Trophoblast cell (in vitro differentiated cells and primary cell): ENCODE measurements around the gene B3GALT2.

ENCODE experiments used
- DNase-seq, 2 donors: peaks; one replicate each; pipeline ENCODE4 v3.0.0-alpha.2; 2016
- H2AFZ ChIP-seq: 2 replicates; pipeline ENCODE4 v1.6.1; 2013; ENCODE audit warnings: low read length, moderate library complexity, mild to moderate bottlenecking; ENCODE audit not compliant: insufficient read depth, poor library complexity
- H2AK5ac ChIP-seq: 2 replicates; pipeline ENCODE4 v1.6.1; 2013; ENCODE audit warnings: mild to moderate bottlenecking, low read length
- H2BK120ac ChIP-seq: 2 replicates; pipeline ENCODE4 v1.6.1; 2013; ENCODE audit warnings: low read length, mild to moderate bottlenecking, moderate library complexity; ENCODE audit not compliant: insufficient read depth, poor library complexity
- H2BK12ac ChIP-seq: 2 replicates; pipeline ENCODE4 v1.6.1; 2013; ENCODE audit warnings: mild to moderate bottlenecking, low read length, moderate library complexity
- H2BK5ac ChIP-seq: 2 replicates; pipeline ENCODE4 v1.6.1; 2013; ENCODE audit warnings: low read length, low read depth, moderate library complexity, mild to moderate bottlenecking; ENCODE audit not compliant: poor library complexity
- H3K14ac ChIP-seq: 2 replicates; pipeline ENCODE4 v1.6.1; 2013; ENCODE audit warnings: mild to moderate bottlenecking, low read length
- H3K18ac ChIP-seq: 2 replicates; pipeline ENCODE4 v1.6.1; 2013; ENCODE audit warnings: mild to moderate bottlenecking, low read length
- H3K23ac ChIP-seq: 2 replicates; pipeline ENCODE4 v1.6.1; 2013; ENCODE audit warnings: low read length
- H3K27ac ChIP-seq: 2 replicates; pipeline ENCODE4 v1.5.1; 2013; ENCODE audit warnings: low read depth, mild to moderate bottlenecking, inconsistent platforms, low read length, moderate library complexity
- H3K27me3 ChIP-seq: 2 replicates; pipeline ENCODE4 v1.6.1; 2013; ENCODE audit warnings: inconsistent platforms, mild to moderate bottlenecking, low read length, moderate library complexity; ENCODE audit not compliant: insufficient read depth
- H3K36me3 ChIP-seq, 2 experiments: 1 replicate in 1 of 2; 2 replicates in 1 of 2; pipeline ENCODE4 v1.6.1; 2013; ENCODE audit warnings: low read length in 2 of 2, mild to moderate bottlenecking in 2 of 2, moderate library complexity in 1 of 2; ENCODE audit not compliant: insufficient read depth in 2 of 2, control insufficient read depth in 1 of 2
- H3K4ac ChIP-seq: 2 replicates; pipeline ENCODE4 v1.6.1; 2013; ENCODE audit warnings: low read depth, mild to moderate bottlenecking, low read length, moderate library complexity
- H3K4me1 ChIP-seq, 2 experiments: 1 replicate in 1 of 2; 2 replicates in 1 of 2; pipeline ENCODE4 v1.6.1; 2013; ENCODE audit warnings: low read length in 2 of 2, mild to moderate bottlenecking in 2 of 2, moderate library complexity in 1 of 2; ENCODE audit not compliant: insufficient read depth in 2 of 2, control insufficient read depth in 1 of 2
- H3K4me2 ChIP-seq: 2 replicates; pipeline ENCODE4 v1.6.1; 2013; ENCODE audit warnings: inconsistent platforms, mild to moderate bottlenecking, low read length, moderate library complexity
- H3K4me3 ChIP-seq: 2 replicates; pipeline ENCODE4 v1.5.1; 2013; ENCODE audit warnings: mild to moderate bottlenecking, low read depth, low read length, inconsistent platforms
- H3K79me1 ChIP-seq: one replicate; pipeline ENCODE4 v1.6.1; 2013; ENCODE audit warnings: low read length
- H3K79me2 ChIP-seq: 2 replicates; pipeline ENCODE4 v1.6.1; 2013; ENCODE audit warnings: low read length, mild to moderate bottlenecking; ENCODE audit not compliant: control insufficient read depth, insufficient read depth, poor library complexity
- H3K9ac ChIP-seq: 2 replicates; pipeline ENCODE4 v1.6.1; 2013; ENCODE audit warnings: mild to moderate bottlenecking, low read length
- H3K9me3 ChIP-seq: 2 replicates; pipeline ENCODE4 v1.6.1; 2013; ENCODE audit warnings: low read depth, mild to moderate bottlenecking, control low read depth, inconsistent platforms, low read length; ENCODE audit not compliant: insufficient read depth
- H4K12ac ChIP-seq: 2 replicates; pipeline ENCODE4 v1.6.1; 2013; ENCODE audit warnings: low read depth, mild to moderate bottlenecking, low read length, moderate library complexity
- H4K8ac ChIP-seq: 2 replicates; pipeline ENCODE4 v1.6.1; 2013; ENCODE audit warnings: low read depth, mild to moderate bottlenecking, low read length, moderate library complexity
- H4K91ac ChIP-seq: one replicate; pipeline ENCODE4 v1.6.1; 2013; ENCODE audit warnings: low read depth, mild to moderate bottlenecking, low read length, moderate library complexity
- WGBS: extraction: QIAGEN DNeasy Blood & Tissue Kit; methylation state at CpG from one replicate; pipeline ENCODE4 v1.1.7; 2013; ENCODE audit warnings: missing lambda C conversion rate; ENCODE audit not compliant: insufficient read length, insufficient coverage; ENCODE audit errors: extremely low coverage; 5-methylcytosine and 5-hydroxymethylcytosine counted together

B3GALT2 gene

GRCh38 chr1:193142409-193142808, 44.0 kb downstream of the B3GALT2 start:
- H3K79me2 ChIP-seq, result no peaks in the 10 kb centered on the region
- no peak overlapping the region for H2AK5ac ChIP-seq
- no peak overlapping the region for H3K27ac ChIP-seq
- no peak overlapping the region for H4K12ac ChIP-seq
- DNase-seq, result no peak
- no peak overlapping the region for H3K14ac ChIP-seq
- no peaks in the 10 kb centered on the region for H3K9me3 ChIP-seq
- no peak overlapping the region for H3K23ac ChIP-seq
- no peak overlapping the region for H3K18ac ChIP-seq
- no CpG with 5 or more reads among the region's 2 CpGs for whole genome bisulfite sequencing
- no peak overlapping the region for H2BK5ac ChIP-seq
- no peak overlapping the region for H2AFZ ChIP-seq
- no peak overlapping the region for H2BK12ac ChIP-seq
- no peak overlapping the region for H4K8ac ChIP-seq
- no peaks in the 10 kb centered on the region for H3K27me3 ChIP-seq
- H3K4me3 ChIP-seq, result no peak overlapping the region
- H4K91ac ChIP-seq, result no peak overlapping the region
- no peak overlapping the region for H3K4ac ChIP-seq
- H3K4me1 ChIP-seq, result no peaks in the 10 kb centered on the region
- no peak overlapping the region for H3K4me2 ChIP-seq
- peaks cover 10 to 11% of the 10 kb centered on the region in 2 experiments for H3K36me3 ChIP-seq
- no peak overlapping the region for H3K9ac ChIP-seq
- no peaks in the 10 kb centered on the region for H3K79me1 ChIP-seq
- no peak overlapping the region for H2BK120ac ChIP-seq

GRCh38 chr1:193141804-193142203, 44.6 kb downstream of the B3GALT2 start:
- H2AFZ ChIP-seq, result no peak overlapping the region
- H3K9ac ChIP-seq, result no peak overlapping the region
- no peak overlapping the region for H2BK120ac ChIP-seq
- H3K4me3 ChIP-seq, result no peak overlapping the region
- H3K27ac ChIP-seq, result no peak overlapping the region
- no peaks in the 10 kb centered on the region for H3K79me1 ChIP-seq
- H2BK12ac ChIP-seq, result no peak overlapping the region
- no peak overlapping the region for H4K8ac ChIP-seq
- no peak overlapping the region for H4K91ac ChIP-seq
- DNase-seq, result no peak
- H3K14ac ChIP-seq, result no peak overlapping the region
- no peaks in the 10 kb centered on the region for H3K27me3 ChIP-seq
- H4K12ac ChIP-seq, result no peak overlapping the region
- H3K18ac ChIP-seq, result no peak overlapping the region
- H2AK5ac ChIP-seq, result no peak overlapping the region
- peaks cover 6 to 8% of the 10 kb centered on the region in 2 experiments for H3K36me3 ChIP-seq
- WGBS, result no CpG with 5 or more reads among the region's 3 CpGs
- H3K4me1 ChIP-seq, result no peaks in the 10 kb centered on the region
- no peak overlapping the region for H3K4me2 ChIP-seq
- H3K79me2 ChIP-seq, result no peaks in the 10 kb centered on the region
- no peak overlapping the region for H3K23ac ChIP-seq
- no peak overlapping the region for H3K4ac ChIP-seq
- no peaks in the 10 kb centered on the region for H3K9me3 ChIP-seq
- no peak overlapping the region for H2BK5ac ChIP-seq

GRCh38 chr1:193140254-193140653, 46.2 kb downstream of the B3GALT2 start:
- Histone ChIP-seq H4K91ac (no peak overlapping the region), H4K12ac (no peak overlapping the region), H3K4me3 (no peak overlapping the region), H2AK5ac (no peak overlapping the region), H3K9me3 (no peaks in the 10 kb centered on the region), H3K4ac (no peak overlapping the region), H3K4me2 (no peak overlapping the region), H3K18ac (no peak overlapping the region), H3K27ac (no peak overlapping the region), H3K14ac (no peak overlapping the region), H2BK5ac (no peak overlapping the region), H3K27me3 (no peaks in the 10 kb centered on the region), H2BK120ac (no peak overlapping the region), H3K79me2 (no peaks in the 10 kb centered on the region), H3K79me1 (no peaks in the 10 kb centered on the region), H3K23ac (no peak overlapping the region), H3K36me3 (peaks cover 8 to 11% of the 10 kb centered on the region in 2 experiments), H3K4me1 (no peaks in the 10 kb centered on the region), H4K8ac (no peak overlapping the region), H2BK12ac (no peak overlapping the region), H3K9ac (no peak overlapping the region), H2AFZ (no peak overlapping the region)
- WGBS, result no CpG with 5 or more reads among the region's 7 CpGs
- no peak for DNase-seq

- H3K4me3 ChIP-seq, result no peak overlapping the region
- H3K27ac ChIP-seq, result no peak overlapping the region
Measured at GRCh38 chr1:193131266-193131860, 55.0 kb downstream of the B3GALT2 start.

More at GRCh38 chr1:193131266-193131860, 55.0 kb downstream of the B3GALT2 start:
- Histone ChIP-seq H4K91ac (no peak overlapping the region), H2BK5ac (no peak overlapping the region), H3K14ac (no peak overlapping the region), H3K79me1 (no peaks in the 10 kb centered on the region), H3K36me3 (peaks cover 11 to 13% of the 10 kb centered on the region in 2 experiments), H4K12ac (no peak overlapping the region), H3K9me3 (no peaks in the 10 kb centered on the region), H3K4me2 (no peak overlapping the region), H3K4me1 (no peaks in the 10 kb centered on the region), H2BK120ac (no peak overlapping the region), H2BK12ac (no peak overlapping the region), H3K23ac (no peak overlapping the region), H2AK5ac (no peak overlapping the region), H3K27me3 (no peaks in the 10 kb centered on the region), H3K4ac (no peak overlapping the region), H3K18ac (no peak overlapping the region), H3K79me2 (no peaks in the 10 kb centered on the region), H2AFZ (no peak overlapping the region), H4K8ac (no peak overlapping the region), H3K9ac (no peak overlapping the region)
- WGBS, result no CpG with 5 or more reads among the region's 2 CpGs
- DNase-seq, result no peak
